Neuronal stem cell (in vitro differentiated cells): ENCODE results near the gene DIRAS1.

ENCODE experiments used
- DNase-seq: peaks from one replicate; pipeline ENCODE4 v3.0.0-alpha.2; 2013; ENCODE audit warnings: low spot score
- H2AFZ ChIP-seq: one replicate; pipeline ENCODE4 v1.6.1; 2013; ENCODE audit warnings: mild to moderate bottlenecking, low read length, inconsistent platforms
- H2AK5ac ChIP-seq: 2 replicates; pipeline ENCODE4 v1.6.1; 2013; ENCODE audit warnings: low read depth, mild to moderate bottlenecking, inconsistent platforms, low read length, moderate library complexity, mixed read lengths
- H2BK120ac ChIP-seq: 2 replicates; pipeline ENCODE4 v1.6.1; 2013; ENCODE audit warnings: low read depth, mild to moderate bottlenecking, inconsistent platforms, low read length, moderate library complexity, mixed read lengths
- H2BK12ac ChIP-seq: one replicate; pipeline ENCODE4 v1.6.1; 2013; ENCODE audit warnings: low read length, inconsistent platforms
- H2BK15ac ChIP-seq: 2 replicates; pipeline ENCODE4 v1.6.1; 2013; ENCODE audit warnings: mild to moderate bottlenecking, low read length, inconsistent platforms, mixed read lengths
- H2BK5ac ChIP-seq: one replicate; pipeline ENCODE4 v1.6.1; 2013; ENCODE audit warnings: inconsistent platforms, mild to moderate bottlenecking, low read length, moderate library complexity
- H3K14ac ChIP-seq: one replicate; pipeline ENCODE4 v1.6.1; 2013; ENCODE audit warnings: low read length, inconsistent platforms
- H3K18ac ChIP-seq: 2 replicates; pipeline ENCODE4 v1.6.1; 2013; ENCODE audit warnings: low read length, inconsistent platforms
- H3K23ac ChIP-seq: 2 replicates; pipeline ENCODE4 v1.6.1; 2013; ENCODE audit warnings: low read depth, mild to moderate bottlenecking, mixed read lengths, low read length, inconsistent platforms; ENCODE audit not compliant: poor library complexity
- H3K27ac ChIP-seq: replicated peaks from 3 replicates; pipeline ENCODE4 v1.5.1; 2013; ENCODE audit warnings: low read length, inconsistent platforms
- H3K27me3 ChIP-seq, 3 experiments: 2 replicates each; pipeline ENCODE4 v1.6.1; 2013; ENCODE audit warnings: low read length in 3 of 3, mild to moderate bottlenecking in 2 of 3, inconsistent platforms in 1 of 3, low read depth in 1 of 3, mixed read lengths in 1 of 3, moderate library complexity in 1 of 3; ENCODE audit not compliant: control insufficient read depth in 3 of 3, insufficient read depth in 3 of 3
- H3K36me3 ChIP-seq, 2 donors: replicated peaks in 1 of 2; 2 replicates each; pipeline ENCODE4 v1.6.1; 2013; ENCODE audit warnings: low read length in 2 of 2; ENCODE audit not compliant: control insufficient read depth in 2 of 2, insufficient read depth in 2 of 2
- H3K4ac ChIP-seq: 2 replicates; pipeline ENCODE4 v1.6.1; 2013; ENCODE audit warnings: inconsistent platforms, mild to moderate bottlenecking, low read length, moderate library complexity
- H3K4me1 ChIP-seq, 2 donors: 1 replicate in 1 of 2; 2 replicates in 1 of 2; pipeline ENCODE4 v1.6.1; 2013; ENCODE audit warnings: low read length in 2 of 2, low read depth in 1 of 2; ENCODE audit not compliant: control insufficient read depth in 2 of 2, insufficient read depth in 1 of 2
- H3K4me2 ChIP-seq: one replicate; pipeline ENCODE4 v1.6.1; 2013; ENCODE audit warnings: mild to moderate bottlenecking, low read length, inconsistent platforms; ENCODE audit not compliant: insufficient read depth, poor library complexity, severe bottlenecking
- H3K4me3 ChIP-seq, 2 donors: 2 replicates each; pipeline ENCODE4 v1.5.1; 2013; ENCODE audit warnings: low read length in 2 of 2, mild to moderate bottlenecking in 2 of 2, inconsistent platforms in 1 of 2, moderate library complexity in 1 of 2
- H3K79me1 ChIP-seq: one replicate; pipeline ENCODE4 v1.6.1; 2013; ENCODE audit warnings: low read depth, mild to moderate bottlenecking, inconsistent platforms, low read length, moderate library complexity
- H3K9ac ChIP-seq: one replicate; pipeline ENCODE4 v1.6.1; 2013; ENCODE audit warnings: mild to moderate bottlenecking, low read depth, low read length, inconsistent platforms; ENCODE audit not compliant: poor library complexity
- H3K9me3 ChIP-seq, 2 donors: replicated peaks in 1 of 2; 2 replicates each; pipeline versions ENCODE3 to v1.6.1; 2013; ENCODE audit warnings: low read length in 2 of 2, mild to moderate bottlenecking in 2 of 2, inconsistent platforms in 1 of 2, low read depth in 1 of 2, mixed read lengths in 1 of 2, moderate library complexity in 1 of 2; ENCODE audit not compliant: control insufficient read depth in 2 of 2, insufficient read depth in 1 of 2
- H4K8ac ChIP-seq: one replicate; pipeline ENCODE4 v1.6.1; 2013; ENCODE audit warnings: low read depth, mild to moderate bottlenecking, inconsistent platforms, low read length, moderate library complexity
- H4K91ac ChIP-seq: one replicate; pipeline ENCODE4 v1.6.1; 2013; ENCODE audit warnings: low read length, low read depth, mild to moderate bottlenecking, inconsistent platforms; ENCODE audit not compliant: poor library complexity
- WGBS, 2 donors: extraction: QIAGEN DNeasy Blood & Tissue Kit; methylation state at CpG; one replicate each; pipeline ENCODE4 v1.1.7; 2013; ENCODE audit warnings: missing lambda C conversion rate in 2 of 2, mixed read lengths in 1 of 2; ENCODE audit not compliant: insufficient read length in 2 of 2, insufficient replicate concordance in 1 of 2; ENCODE audit errors: extremely low coverage in 2 of 2; 5-methylcytosine and 5-hydroxymethylcytosine counted together

DIRAS1 gene

DNA sequence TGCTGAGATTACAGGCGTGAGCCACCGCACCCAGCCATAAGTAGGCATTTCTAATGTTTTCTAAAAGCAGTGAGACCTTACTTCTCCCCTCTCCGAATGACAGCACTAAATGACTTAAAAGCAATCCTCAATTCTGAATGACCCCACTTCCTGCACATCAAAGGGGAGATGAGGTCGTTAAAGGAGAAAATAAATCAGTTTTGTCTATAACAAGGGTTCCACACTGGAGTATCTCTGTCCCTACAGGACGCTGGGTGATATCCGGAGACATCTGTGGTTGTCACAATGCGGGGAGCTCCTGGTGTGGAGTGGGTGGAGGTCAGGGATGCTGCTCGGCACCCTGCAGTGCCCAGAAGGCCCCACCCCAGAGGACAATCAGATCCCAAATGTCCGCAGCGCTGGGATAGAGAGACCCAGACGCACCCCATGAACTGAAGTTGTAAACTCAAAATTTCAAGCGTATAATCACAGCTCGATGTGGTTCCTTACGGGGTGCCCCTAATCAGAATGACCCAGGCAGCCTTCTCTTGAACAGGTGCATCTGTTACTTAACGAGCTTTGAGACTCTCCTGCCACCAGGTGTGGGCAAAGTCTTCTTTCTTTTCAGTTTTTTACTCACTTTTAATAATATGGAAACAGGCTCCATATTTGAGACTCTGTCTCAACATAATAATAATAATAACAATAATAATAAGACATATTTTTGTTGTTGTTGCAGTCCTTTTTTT lies 21.6 kb downstream of the DIRAS1 start:
- no peak overlapping the region for H3K23ac ChIP-seq
- H2BK12ac ChIP-seq: no peak overlapping the region
- no peak for DNase-seq
- H3K4me3 ChIP-seq: no peak overlapping the region
- H3K27me3 ChIP-seq: peaks cover 8 to 28% (median 20%) of the 10 kb centered on the region in 3 experiments
- H3K27ac ChIP-seq: no peak overlapping the region
- no peak overlapping the region for H4K8ac ChIP-seq
- H3K14ac ChIP-seq: no peak overlapping the region
- H3K18ac ChIP-seq: no peak overlapping the region
- H3K9me3 ChIP-seq: no peaks in the 10 kb centered on the region
- H3K9ac ChIP-seq: no peak overlapping the region
- H2BK120ac ChIP-seq: no peak overlapping the region
- H4K91ac ChIP-seq: no peak overlapping the region
- H2BK5ac ChIP-seq: no peak overlapping the region
- H2AFZ ChIP-seq: no peak overlapping the region
- no peak overlapping the region for H3K4ac ChIP-seq
- no peaks in the 10 kb centered on the region for H3K79me1 ChIP-seq
- H3K36me3 ChIP-seq: no peaks in the 10 kb centered on the region
- H2AK5ac ChIP-seq: no peak overlapping the region
- no peak overlapping the region for H3K4me2 ChIP-seq
- H2BK15ac ChIP-seq: no peak overlapping the region
- no CpG with 5 or more reads among the region's 15 CpGs for WGBS, 2 donors
- H3K4me1 ChIP-seq: peaks cover 7 to 10% of the 10 kb centered on the region in 2 donors

DNA sequence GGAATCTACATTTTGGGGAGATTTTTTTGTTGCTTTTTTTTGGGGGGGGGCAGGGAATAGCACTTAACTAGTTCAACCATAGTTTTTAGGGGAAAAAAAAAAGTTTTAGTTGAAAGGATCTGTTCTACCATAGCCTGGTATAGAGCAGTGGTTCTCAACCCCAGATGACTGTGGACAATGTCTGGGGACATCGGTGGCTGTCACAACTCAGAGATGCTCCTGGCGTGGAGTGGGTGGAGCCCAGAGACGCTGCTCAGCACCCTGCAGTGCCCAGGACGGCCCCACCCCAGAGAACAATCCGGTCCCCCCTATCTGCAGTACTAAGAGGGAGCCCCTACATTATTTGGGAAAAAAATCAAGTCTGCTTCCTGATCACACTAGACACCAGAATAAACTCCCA lies 27.0 kb downstream of the DIRAS1 start:
- Histone ChIP-seq H3K4me3 (no peak overlapping the region), H4K8ac (no peak overlapping the region), H3K4me1 (peaks cover 2% of the 10 kb centered on the region in 2 donors), H2BK5ac (no peak overlapping the region), H2AFZ (no peak overlapping the region), H3K9me3 (no peaks in the 10 kb centered on the region), H3K79me1 (no peaks in the 10 kb centered on the region), H2BK15ac (no peak overlapping the region), H2BK120ac (no peak overlapping the region), H3K4me2 (no peak overlapping the region), H4K91ac (no peak overlapping the region), H2AK5ac (no peak overlapping the region), H3K36me3 (no peaks in the 10 kb centered on the region), H3K18ac (no peak overlapping the region), H3K27ac (no peak overlapping the region), H3K23ac (no peak overlapping the region), H2BK12ac (no peak overlapping the region), H3K14ac (no peak overlapping the region), H3K9ac (no peak overlapping the region), H3K27me3 (no peaks in the 10 kb centered on the region), H3K4ac (no peak overlapping the region)
- DNase-seq: no peak
- WGBS, 2 donors: no CpG with 5 or more reads among the region's 5 CpGs

DNA sequence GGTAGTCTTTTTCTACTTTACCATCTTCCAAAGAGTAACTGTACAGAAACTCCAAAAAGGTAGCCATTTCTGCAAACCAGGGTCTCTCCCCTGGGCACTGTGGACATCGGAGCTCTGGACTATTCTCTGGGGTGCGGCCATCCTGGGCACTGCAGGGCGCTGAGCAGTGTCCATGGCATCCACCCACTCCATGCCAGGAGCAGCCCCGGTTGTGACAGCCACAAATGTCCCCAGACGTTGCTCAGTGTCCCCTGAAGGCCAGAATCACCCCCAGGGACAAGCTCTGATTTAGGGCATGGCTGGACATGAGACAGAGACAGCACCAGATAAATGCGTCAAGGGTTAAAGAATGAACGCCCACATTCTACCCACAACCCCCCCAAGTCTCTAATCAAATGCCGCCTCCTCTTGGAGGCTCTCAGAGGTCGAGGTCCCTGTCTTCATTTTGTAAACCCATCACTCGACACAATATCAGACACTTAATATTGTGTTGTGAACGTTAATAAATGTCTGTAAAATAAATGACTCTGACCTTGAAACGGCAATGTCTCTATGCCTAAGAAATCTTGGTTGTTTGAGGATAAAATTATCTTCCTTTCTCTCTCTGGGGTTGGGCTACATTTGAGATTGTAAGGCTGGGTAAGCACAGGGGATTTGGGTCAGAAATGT lies 27.5 kb downstream of the DIRAS1 start:
- Histone ChIP-seq H3K9me3 (no peaks in the 10 kb centered on the region), H2AK5ac (no peak overlapping the region), H3K4me2 (peak overlapping the region; percentile 11), H3K9ac (no peak overlapping the region), H4K91ac (no peak overlapping the region), H3K4ac (no peak overlapping the region), H3K36me3 (no peaks in the 10 kb centered on the region), H3K23ac (peak overlapping the region; percentile 8), H2BK120ac (no peak overlapping the region), H3K27me3 (no peaks in the 10 kb centered on the region), H4K8ac (no peak overlapping the region), H3K14ac (no peak overlapping the region), H3K18ac (no peak overlapping the region), H2BK15ac (no peak overlapping the region), H2BK12ac (no peak overlapping the region), H3K79me1 (no peaks in the 10 kb centered on the region), H2AFZ (no peak overlapping the region), H3K4me1 (peaks cover 2% of the 10 kb centered on the region in 2 donors), H3K27ac (no peak overlapping the region), H2BK5ac (no peak overlapping the region), H3K4me3 (no peak overlapping the region)
- WGBS, 2 donors: no CpG with 5 or more reads among the region's 12 CpGs
- no peak for DNase-seq

DNA sequence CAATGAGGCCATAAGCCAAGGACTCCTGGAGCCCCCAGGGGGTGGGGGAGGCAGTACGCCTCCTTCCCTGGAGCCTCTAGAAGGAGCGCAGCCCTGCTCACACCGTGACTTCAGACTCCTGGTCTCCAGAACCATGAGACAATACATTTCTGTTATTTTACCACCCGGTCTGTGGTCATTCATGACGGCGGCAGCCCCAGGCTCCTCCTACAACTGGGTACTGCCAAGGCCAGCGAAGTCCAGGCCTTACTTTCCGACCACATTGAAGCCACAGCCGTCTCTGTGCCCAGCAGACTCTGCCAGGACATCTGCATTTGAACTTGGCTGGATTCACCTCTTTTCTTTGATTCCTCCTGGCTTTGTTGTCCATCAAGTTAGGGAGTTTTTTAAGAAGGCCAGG lies 29.2 kb downstream of the DIRAS1 start:
- H3K4me3 ChIP-seq: no peak overlapping the region
- peaks cover 0 to 3% of the 10 kb centered on the region in 2 donors for H3K9me3 ChIP-seq
- no peaks in the 10 kb centered on the region for H3K27me3 ChIP-seq
- H3K23ac ChIP-seq: no peak overlapping the region
- H3K4me2 ChIP-seq: no peak overlapping the region
- no peak overlapping the region for H4K8ac ChIP-seq
- H3K4me1 ChIP-seq: peaks cover 2% of the 10 kb centered on the region in 2 donors
- no peak overlapping the region for H2BK12ac ChIP-seq
- H3K27ac ChIP-seq: no peak overlapping the region
- no peak overlapping the region for H3K9ac ChIP-seq
- no peak overlapping the region for H2BK120ac ChIP-seq
- H3K36me3 ChIP-seq: no peaks in the 10 kb centered on the region
- WGBS, 2 donors: no CpG with 5 or more reads among the region's 9 CpGs
- H3K4ac ChIP-seq: no peak overlapping the region
- no peak for DNase-seq
- H4K91ac ChIP-seq: no peak overlapping the region
- H2BK5ac ChIP-seq: no peak overlapping the region
- H2AK5ac ChIP-seq: no peak overlapping the region
- H2BK15ac ChIP-seq: no peak overlapping the region
- no peak overlapping the region for H3K14ac ChIP-seq
- H3K18ac ChIP-seq: no peak overlapping the region
- no peak overlapping the region for H2AFZ ChIP-seq
- no peaks in the 10 kb centered on the region for H3K79me1 ChIP-seq
